ENCODE data around the gene F13A1. TPM values are rescaled to one million over a fixed set of nuclear protein-coding genes. Genes with fewer than 3 reads are reported as not detected.

The F13A1 gene
- total RNA-seq, 4 donors from 2014 or later, result 9.7 to 32.7 (median 17.2) TPM

GRCh38 chr6:6248651-6249050 is 71.8 kb downstream of the F13A1 start:
- WGBS, result 86% methylated on average over 2 of the region's 2 CpGs
- no peaks in the 10 kb centered on the region for H3K27me3 ChIP-seq
- H3K27ac ChIP-seq, result no peak overlapping the region
- TF ChIP-seq POLR2A (IDR thresholded peaks at IDR 0.05) (no peak), CTCF (IDR thresholded peaks at IDR 0.05) (no peak), POLR2AphosphoS5 (IDR thresholded peaks at IDR 0.05) (no peak), EP300 (IDR thresholded peaks at IDR 0.05) (no peak)
- H3K4me3 ChIP-seq, result no peak overlapping the region
- H3K36me3 ChIP-seq, result no peaks in the 10 kb centered on the region
- no peaks in the 10 kb centered on the region for H3K9me3 ChIP-seq
- H3K4me1 ChIP-seq, result peaks cover 7% of the 10 kb centered on the region
- DNase-seq (ENCODE audit: low spot score in 2 of 2), result no peak

GRCh38 chr6:6246544-6246943 is 73.9 kb downstream of the F13A1 start:
- H3K27ac ChIP-seq, result no peak overlapping the region
- DNase-seq (ENCODE audit: low spot score in 2 of 2), result no peak
- H3K27me3 ChIP-seq, result no peaks in the 10 kb centered on the region
- peaks cover 9% of the 10 kb centered on the region for H3K4me1 ChIP-seq
- TF ChIP-seq POLR2A (IDR thresholded peaks at IDR 0.05), result no peak
- TF ChIP-seq EP300 (IDR thresholded peaks at IDR 0.05), result no peak
- TF ChIP-seq POLR2AphosphoS5 (IDR thresholded peaks at IDR 0.05), result no peak
- no peak for TF ChIP-seq CTCF (IDR thresholded peaks at IDR 0.05)
- 37% methylated on average over 2 of the region's 2 CpGs for WGBS
- H3K9me3 ChIP-seq, result no peaks in the 10 kb centered on the region
- no peaks in the 10 kb centered on the region for H3K36me3 ChIP-seq
- H3K4me3 ChIP-seq, result no peak overlapping the region

- no peak for DNase-seq (ENCODE audit: low spot score in 2 of 2)
- WGBS, result 81% methylated on average over 5 of the region's 5 CpGs
- H3K4me3 ChIP-seq, result no peak overlapping the region
- H3K4me1 ChIP-seq, result peaks cover 9% of the 10 kb centered on the region
- no peak overlapping the region for H3K27ac ChIP-seq
- no peak for TF ChIP-seq EP300 (IDR thresholded peaks at IDR 0.05)
- TF ChIP-seq POLR2AphosphoS5 (IDR thresholded peaks at IDR 0.05), result no peak
- no peak for TF ChIP-seq CTCF (IDR thresholded peaks at IDR 0.05)
- no peak for TF ChIP-seq POLR2A (IDR thresholded peaks at IDR 0.05)
- no peaks in the 10 kb centered on the region for H3K36me3 ChIP-seq
- H3K9me3 ChIP-seq, result no peaks in the 10 kb centered on the region
- H3K27me3 ChIP-seq, result no peaks in the 10 kb centered on the region
Observed at GRCh38 chr6:6244624-6245023, 75.8 kb downstream of the F13A1 start.

- Histone ChIP-seq H3K9me3 (no peaks in the 10 kb centered on the region), H3K4me3 (no peak overlapping the region), H3K27ac (no peak overlapping the region), H3K36me3 (no peaks in the 10 kb centered on the region), H3K27me3 (no peaks in the 10 kb centered on the region), H3K4me1 (peaks cover 9% of the 10 kb centered on the region)
- no peak for DNase-seq (ENCODE audit: low spot score in 2 of 2)
- TF ChIP-seq CTCF (IDR thresholded peaks at IDR 0.05), result no peak
- no peak for TF ChIP-seq EP300 (IDR thresholded peaks at IDR 0.05)
- no peak for TF ChIP-seq POLR2AphosphoS5 (IDR thresholded peaks at IDR 0.05)
- no peak for TF ChIP-seq POLR2A (IDR thresholded peaks at IDR 0.05)
- WGBS, result 39% methylated on average over 7 of the region's 7 CpGs
Observed at GRCh38 chr6:6243846-6244245, 76.6 kb downstream of the F13A1 start.

GRCh38 chr6:6239598-6240581 is 80.6 kb downstream of the F13A1 start:
- Histone ChIP-seq H3K27me3 (no peaks in the 10 kb centered on the region), H3K4me1 (peaks cover 9% of the 10 kb centered on the region), H3K27ac (no peak overlapping the region), H3K9me3 (no peaks in the 10 kb centered on the region), H3K4me3 (no peak overlapping the region), H3K36me3 (no peaks in the 10 kb centered on the region)
- 88% methylated on average over 5 of the region's 5 CpGs for WGBS
- no peak for DNase-seq (ENCODE audit: low spot score in 2 of 2)
- TF ChIP-seq POLR2A (IDR thresholded peaks at IDR 0.05), result no peak
- no peak for TF ChIP-seq CTCF (IDR thresholded peaks at IDR 0.05)
- no peak for TF ChIP-seq POLR2AphosphoS5 (IDR thresholded peaks at IDR 0.05)
- no peak for TF ChIP-seq EP300 (IDR thresholded peaks at IDR 0.05)

Data from suprapubic skin (tissue), 4 donors.